HL-60/S4 treated with retinoic acid at 250 ng/mL for 4 days and 3 days (cell line): ENCODE results near the gene CALR3.
"Not testable (repeated sequence)": the region's sequence is repeated elsewhere in the genome, so short reads cannot be mapped to it uniquely, and the experiment has no call there.

Experiments used
- in situ Hi-C: fragments of 300-500 bp; cut with MboI; formaldehyde crosslinking; loops from 2 replicates; pipeline ENCODE4 v1.7.0; 2022; ENCODE audit warnings: low sequenced_read_pairs

The CALR3 gene

GRCh38 chr19:16524991-16525734 is 29.2 kb upstream of the CALR3 start:
- in situ Hi-C loops, result no loop called here

- in situ Hi-C loops, result no loop called here
These were observed 26.8 kb upstream of the CALR3 start for GRCh38 chr19:16522559-16523377.

DNA sequence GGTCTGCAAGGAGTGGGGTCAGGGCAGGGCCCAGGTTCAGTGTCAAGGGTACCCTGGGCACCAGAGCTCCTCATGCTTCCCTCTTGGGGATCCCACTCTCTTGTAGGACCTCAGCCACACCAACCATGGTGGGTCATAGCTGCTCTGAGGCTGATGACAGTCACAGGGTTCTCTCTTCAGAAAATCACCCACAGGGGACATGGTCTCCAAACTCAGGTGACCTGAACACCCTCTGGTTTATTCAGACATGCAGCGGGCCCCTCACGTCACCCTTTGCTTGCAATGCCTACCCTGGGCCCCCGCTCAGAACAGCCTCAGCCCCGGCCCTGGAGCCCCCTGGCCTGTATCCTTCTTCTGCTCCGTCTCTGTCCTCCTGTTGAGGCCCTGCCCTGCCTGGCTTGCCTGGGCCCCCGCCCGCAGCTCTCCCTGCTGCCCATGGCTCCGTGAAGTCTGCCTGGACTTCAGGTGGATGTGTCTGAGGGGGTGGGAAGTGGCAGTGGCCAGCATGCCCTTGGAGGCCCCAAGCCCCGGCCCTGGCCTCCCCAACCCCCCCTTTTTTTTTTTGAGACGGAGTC is 25.8 kb upstream of the CALR3 start:
- in situ Hi-C loops, result no loop called here

GRCh38 chr19:16520986-16521624 is 25.1 kb upstream of the CALR3 start:
- in situ Hi-C loops, result no loop called here

DNA sequence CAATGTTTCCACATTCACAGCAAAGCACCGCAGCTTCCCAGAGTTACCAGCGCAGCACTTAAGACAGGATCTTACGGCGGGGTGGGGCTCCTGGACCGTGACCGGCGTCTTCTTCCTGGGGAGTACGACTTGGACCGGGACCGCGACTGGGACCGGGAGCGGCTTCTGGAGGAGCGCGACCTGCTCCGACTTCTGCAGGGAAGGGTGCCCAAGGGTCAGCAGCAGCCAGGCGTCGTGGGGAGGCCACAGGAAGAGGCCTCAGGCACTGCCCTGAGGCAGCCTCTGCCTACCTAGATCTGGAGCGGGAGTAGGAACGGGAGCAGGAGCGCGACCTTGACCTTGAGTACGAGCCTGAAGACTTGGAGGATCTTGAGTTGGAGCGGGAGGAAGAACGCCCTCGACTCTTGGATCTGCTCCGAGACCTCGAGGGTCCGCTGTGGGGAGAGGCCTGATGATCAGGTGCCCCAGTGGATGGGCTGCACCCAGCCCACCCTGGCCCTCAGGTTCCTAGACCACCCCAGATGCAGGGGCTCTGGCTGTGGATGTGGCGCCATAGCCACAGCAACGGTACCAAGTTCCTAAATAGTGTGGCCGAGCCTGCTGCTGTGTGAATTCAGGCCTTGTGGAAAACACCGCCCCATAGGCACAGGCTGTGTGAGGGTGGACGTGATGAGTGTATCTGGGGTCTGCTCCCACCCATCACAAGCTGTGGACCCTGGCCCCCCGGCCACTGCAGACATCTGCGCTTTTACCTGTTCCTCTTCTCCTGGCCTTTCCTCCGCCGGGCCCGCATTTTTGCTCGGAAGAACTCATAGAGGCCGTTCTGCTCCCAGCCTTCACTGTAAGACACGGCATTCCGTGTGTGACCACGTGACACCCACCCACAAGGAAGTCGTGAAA is 24.4 kb upstream of the CALR3 start:
- in situ Hi-C loops, result no loop called here

GRCh38 chr19:16519230-16519687 is 23.3 kb upstream of the CALR3 start:
- in situ Hi-C loops, result no loop called here

DNA sequence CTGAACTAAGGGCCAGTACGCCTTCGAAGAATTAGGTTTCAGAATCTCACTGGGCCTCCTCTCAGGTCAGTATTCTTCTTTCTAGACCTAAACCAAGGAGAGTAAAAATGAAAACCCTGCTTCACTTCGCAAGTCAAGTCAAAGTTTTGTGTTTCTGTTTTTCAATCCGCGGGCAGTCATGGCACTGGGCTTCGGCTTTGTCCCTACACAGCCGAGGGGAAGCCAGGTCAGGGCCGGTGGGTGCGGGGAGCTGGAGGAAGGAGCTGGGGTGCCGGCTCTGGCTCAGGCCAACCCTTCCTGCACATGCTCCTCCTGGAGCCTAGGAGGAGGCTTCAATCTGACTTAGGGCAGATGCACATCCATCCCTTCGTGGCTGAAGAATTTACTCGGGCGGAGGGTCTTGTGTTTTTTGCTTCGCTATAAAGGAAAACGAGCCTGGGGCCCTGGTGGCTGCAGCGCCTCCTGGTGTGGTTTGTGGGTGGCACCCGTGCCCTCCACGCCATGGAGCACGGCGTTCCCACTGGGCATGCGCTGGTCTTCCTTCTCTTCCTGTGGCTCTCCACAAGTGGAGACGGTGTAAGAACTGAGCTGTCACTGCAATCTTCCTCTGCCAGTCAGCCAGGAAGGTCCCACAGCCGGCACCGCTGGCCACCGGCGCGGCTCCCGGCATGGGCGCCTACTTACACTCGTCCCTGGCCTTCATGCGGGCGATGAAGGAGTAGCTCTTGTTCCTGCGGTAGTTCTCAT is 22.7 kb upstream of the CALR3 start:
- in situ Hi-C loops, result no loop called here

- in situ Hi-C loops, result no loop called here
These were observed 22.1 kb upstream of the CALR3 start for GRCh38 chr19:16518061-16518460.

DNA sequence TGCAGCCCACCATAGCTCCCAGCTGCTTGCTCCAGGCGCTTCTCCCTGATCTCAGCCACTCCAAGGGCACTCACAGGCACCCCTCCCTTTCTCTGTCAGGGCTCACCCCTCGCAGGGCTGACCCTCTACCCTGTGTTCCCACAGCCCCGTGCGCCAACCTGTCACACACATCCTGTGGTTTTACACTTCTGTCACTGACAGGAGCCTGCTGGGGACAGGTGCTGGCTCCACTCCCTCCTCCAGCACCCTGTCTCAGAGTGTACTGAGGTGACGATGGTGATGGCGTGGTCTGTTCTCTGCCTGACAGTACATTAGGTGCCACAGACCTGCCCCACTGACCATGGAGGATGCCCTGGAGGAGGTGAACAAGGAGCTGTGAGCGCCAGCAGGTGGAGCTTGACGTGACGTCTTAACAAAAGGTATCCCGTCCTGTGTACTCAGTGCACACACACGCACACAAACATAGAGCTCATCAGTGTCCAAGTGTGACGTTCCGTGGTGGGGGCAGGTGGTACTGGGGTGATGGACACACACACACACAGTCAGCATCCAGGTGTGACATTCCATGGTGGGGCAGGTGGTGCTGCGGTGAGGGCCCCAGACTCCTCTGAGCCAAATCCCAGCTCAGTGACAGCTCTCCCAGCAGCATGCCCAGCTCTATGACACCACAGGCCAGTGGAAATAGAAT is 21.1 kb upstream of the CALR3 start:
- in situ Hi-C loops, result no loop called here

- in situ Hi-C loops, result no loop called here
These were observed 20.4 kb upstream of the CALR3 start for GRCh38 chr19:16516381-16516780.

DNA sequence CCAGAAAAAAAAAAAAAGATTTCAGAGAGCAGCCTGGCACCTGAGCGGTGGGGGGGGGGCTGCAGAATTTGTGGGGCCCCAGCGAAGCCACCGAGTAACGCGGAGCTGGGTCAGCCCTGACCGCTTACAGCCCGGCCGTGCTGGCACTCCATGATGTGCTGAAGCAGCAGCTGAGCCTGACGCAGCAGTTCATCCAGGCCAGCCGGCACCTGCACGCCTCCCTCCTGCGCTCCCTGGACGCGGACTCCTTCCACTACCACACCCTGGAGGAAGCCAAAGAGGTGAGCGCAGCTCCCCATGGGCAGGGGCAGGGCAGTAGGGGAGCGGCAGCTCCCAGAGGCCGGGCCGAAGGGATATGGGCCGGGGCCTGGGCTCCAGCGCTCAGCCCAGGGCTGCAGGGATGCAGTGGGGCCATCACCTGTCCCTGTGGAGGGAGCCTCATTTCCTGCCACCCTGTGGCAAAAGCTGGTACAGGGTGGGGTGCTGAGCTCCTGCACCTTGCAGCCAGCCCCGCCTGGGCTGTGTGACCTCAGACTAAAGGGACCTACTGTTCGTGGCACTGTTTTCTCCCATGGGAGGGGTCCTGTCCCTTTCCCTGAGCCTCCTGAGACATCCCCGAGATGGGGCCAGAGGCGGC is 18.5 kb upstream of the CALR3 start:
- in situ Hi-C loops, result no loop called here

DNA sequence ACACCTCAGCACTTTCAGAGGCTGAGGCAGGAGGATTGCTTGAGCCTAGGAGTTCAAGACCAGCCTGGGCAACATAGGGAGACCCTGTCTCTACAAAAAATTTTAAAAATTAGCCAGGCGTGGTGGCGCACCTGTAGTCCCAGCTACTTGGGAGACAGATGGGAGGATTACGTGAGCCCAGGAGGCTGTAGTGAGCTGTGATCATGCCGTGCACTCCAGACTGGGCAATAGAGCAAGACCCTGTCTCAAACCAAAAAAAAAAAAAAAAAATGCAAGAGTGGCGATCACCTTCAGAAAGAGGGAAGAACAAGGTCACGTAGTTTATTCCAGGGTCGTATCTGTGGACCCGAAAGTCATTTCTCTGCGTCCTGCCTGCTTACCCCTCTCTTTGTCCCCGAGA is 16.6 kb upstream of the CALR3 start:
- in situ Hi-C loops, result not testable (repeated sequence)

DNA sequence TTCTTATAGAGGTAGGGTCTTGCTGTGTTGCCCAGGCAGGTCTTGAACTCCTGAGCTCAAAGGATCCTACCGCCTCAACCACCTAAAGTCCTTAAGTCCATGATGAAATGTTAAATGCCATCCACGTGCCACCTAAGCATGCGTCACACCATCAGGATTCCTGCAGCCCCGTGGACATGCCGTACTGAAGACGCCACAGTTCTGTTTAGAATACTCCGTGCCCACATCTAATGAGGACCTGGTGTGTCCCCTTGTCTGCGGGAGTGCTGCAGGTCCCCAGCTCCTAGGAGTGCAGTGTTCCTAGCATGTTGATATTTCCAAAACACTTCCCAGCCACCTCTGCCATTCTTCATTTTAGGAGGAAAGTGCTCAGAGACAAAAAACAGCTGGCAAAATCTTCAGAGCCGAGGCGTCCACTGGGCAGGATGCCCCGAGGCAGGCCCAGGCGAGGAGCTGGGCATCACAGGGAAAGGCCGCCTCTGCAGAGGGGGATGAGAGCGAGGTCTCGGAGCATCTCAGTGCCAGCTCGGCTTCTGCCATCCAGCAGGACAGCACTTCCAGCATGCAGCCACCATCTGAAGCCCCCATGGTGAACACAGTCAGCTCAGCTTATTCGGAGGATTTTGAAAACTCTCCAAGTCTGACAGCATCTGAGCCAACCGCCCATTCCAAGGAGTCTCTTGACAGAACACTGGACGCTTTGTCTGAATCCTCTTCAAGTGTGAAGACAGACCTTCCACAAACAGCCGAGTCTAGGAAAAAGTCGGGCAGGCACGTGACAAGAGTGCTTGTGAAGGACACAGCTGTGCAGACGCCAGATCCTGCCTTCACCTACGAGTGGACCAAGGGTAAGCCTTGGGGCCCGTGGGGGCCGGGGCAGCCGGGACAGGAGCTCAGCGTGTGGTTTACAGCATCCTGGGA is 13.4 kb upstream of the CALR3 start:
- in situ Hi-C loops, result no loop called here

- in situ Hi-C loops, result no loop called here
These were observed 12.6 kb upstream of the CALR3 start for GRCh38 chr19:16508546-16508945.

GRCh38 chr19:16506961-16507360 is 11.0 kb upstream of the CALR3 start:
- in situ Hi-C loops, result no loop called here

DNA sequence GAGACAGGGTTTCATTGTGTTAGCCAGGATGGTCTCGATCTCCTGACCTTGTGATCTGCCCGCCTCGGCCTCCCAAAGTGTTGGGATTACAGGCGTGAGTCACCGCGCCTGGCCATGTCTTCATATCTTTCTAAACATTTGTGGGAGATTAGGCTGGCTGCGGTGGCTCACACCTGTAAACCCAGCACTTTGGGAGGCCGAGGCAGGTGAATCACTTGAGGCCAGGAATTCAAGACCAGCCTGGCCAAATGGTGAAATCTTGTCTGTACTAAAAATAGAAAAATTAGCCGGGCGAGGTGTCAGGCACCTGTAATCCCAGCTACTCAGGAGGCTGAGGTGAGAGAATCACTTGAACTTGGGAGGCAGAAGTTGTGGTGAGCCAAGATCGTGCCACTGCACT is 10.2 kb upstream of the CALR3 start:
- in situ Hi-C loops, result not testable (repeated sequence)

GRCh38 chr19:16504271-16504670 is 8.3 kb upstream of the CALR3 start:
- in situ Hi-C loops, result no loop called here

DNA sequence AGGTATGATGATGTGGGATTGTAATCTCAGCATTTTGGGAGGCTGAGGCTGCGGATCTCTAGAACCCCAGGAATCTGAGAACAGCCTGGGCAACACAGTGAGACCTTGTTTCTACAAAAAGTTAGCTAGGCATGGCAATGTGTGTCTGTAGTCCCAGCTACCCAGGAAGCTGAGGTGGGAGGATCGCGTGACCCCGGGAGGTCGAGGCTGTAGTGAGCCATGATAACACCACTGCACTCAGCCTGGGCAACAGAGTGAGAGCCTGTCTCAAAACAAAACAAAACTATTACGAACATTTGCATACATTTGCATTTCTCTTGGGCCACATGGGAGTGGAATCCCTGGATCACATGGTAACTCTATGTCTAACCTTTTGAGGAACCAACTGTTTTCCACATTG is 1.9 kb upstream of the CALR3 start:
- in situ Hi-C loops, result no loop called here
